Sigmoid colon (tissue), 7 donors: ENCODE data around the gene FSTL4. TPM values are rescaled to one million over a fixed set of nuclear protein-coding genes. Genes with fewer than 3 reads are reported as not detected.
"Not testable (repeated sequence)": the region's sequence is repeated elsewhere in the genome, so short reads cannot be mapped to it uniquely, and the experiment has no call there.

Experiments used
- DNase-seq: peaks from one replicate; pipeline ENCODE4 v3.0.0-alpha.2; 2019
- H3K27ac ChIP-seq, 4 donors: fragments of 200-600 bp; sonication (generic); one replicate each; pipeline ENCODE4 v1.5.1; 2016 to 2019; ENCODE audit warnings: mild to moderate bottlenecking in 1 of 4
- H3K27me3 ChIP-seq, 3 donors: fragments of 200-600 bp; sonication (generic); one replicate each; pipeline ENCODE4 v1.5.1; 2019; ENCODE audit warnings: mild to moderate bottlenecking in 1 of 3
- H3K36me3 ChIP-seq, 4 donors: fragments of 200-600 bp; sonication (generic); one replicate each; pipeline ENCODE4 v1.5.1; 2016 to 2019
- H3K4me1 ChIP-seq, 4 donors: fragments of 200-600 bp; sonication (generic); one replicate each; pipeline ENCODE4 v1.5.1; 2017 to 2019
- H3K4me3 ChIP-seq, 4 donors: fragments of 200-600 bp; sonication (generic); one replicate each; pipeline ENCODE4 v1.5.1; 2017 to 2019; ENCODE audit warnings: mild to moderate bottlenecking in 2 of 4, moderate library complexity in 1 of 4
- H3K9me3 ChIP-seq, 4 donors: fragments of 200-600 bp in 3 of 4; sonication (generic) in 3 of 4; one replicate each; pipeline versions ENCODE4 v1.5.1 to v1.6.1; 2013 to 2019
- EP300 ChIP-seq, 4 donors: sonication (generic); formaldehyde crosslinking; IDR thresholded peaks; one replicate each; pipeline ENCODE4 v1.6.1; 2017; ENCODE audit warnings: antibody characterized with exemption in 4 of 4
- POLR2A ChIP-seq, 2 donors: fragments of 450-650 bp; IDR thresholded peaks; one replicate each; pipeline ENCODE4 v1.6.1; 2016; ENCODE audit warnings: antibody characterized with exemption in 2 of 2, mild to moderate bottlenecking in 2 of 2, moderate library complexity in 2 of 2
- POLR2AphosphoS5 ChIP-seq, 4 donors: sonication (generic); formaldehyde crosslinking; IDR thresholded peaks; one replicate each; pipeline ENCODE4 v1.6.1; 2017; ENCODE audit warnings: antibody characterized with exemption in 4 of 4
- WGBS, 2 donors: extraction: QIAGEN DNeasy Blood & Tissue Kit; methylation state at CpG; one replicate each; pipeline ENCODE4 v1.1.7; 2013; 5-methylcytosine and 5-hydroxymethylcytosine counted together
- intact Hi-C: fragments of 100-400 bp; cut with DNase I; formaldehyde crosslinking; loops from one replicate; pipeline ENCODE4 v1.15.1; 2023
- polyA plus RNA-seq, 3 donors: library from polyadenylated mRNA; stranded (reverse); fragments of 200-250 nt; gene quantifications; one replicate each; pipeline ENCODE4 v1.2.3, GENCODE V29; 2013
- total RNA-seq, 4 donors: library from RNA; depleted of rRNA; stranded (reverse); fragments of >200 nt; gene quantifications; one replicate each; pipeline ENCODE4 v1.1.0, GENCODE V29; 2016
- TF ChIP-seq, protein P1 (sequence below), 4 experiments: fragments of 450-650 bp in 3 of 4; fragments of 200-600 bp in 1 of 4; IDR thresholded peaks; one replicate each; pipeline ENCODE4 v1.5.1; 2016 to 2019; ENCODE audit warnings: antibody characterized with exemption in 4 of 4, mild to moderate bottlenecking in 3 of 4, moderate library complexity in 2 of 4
- donor health status: healthy with polysubstance abuse.
- donor health status: Bipolar disorder and iron deficiency.
- donor health status: healthy.

The FSTL4 gene
- total and polyA plus RNA-seq, 7 donors: 0.23 to 0.45 (median 0.28) TPM; not detected in 4

DNA sequence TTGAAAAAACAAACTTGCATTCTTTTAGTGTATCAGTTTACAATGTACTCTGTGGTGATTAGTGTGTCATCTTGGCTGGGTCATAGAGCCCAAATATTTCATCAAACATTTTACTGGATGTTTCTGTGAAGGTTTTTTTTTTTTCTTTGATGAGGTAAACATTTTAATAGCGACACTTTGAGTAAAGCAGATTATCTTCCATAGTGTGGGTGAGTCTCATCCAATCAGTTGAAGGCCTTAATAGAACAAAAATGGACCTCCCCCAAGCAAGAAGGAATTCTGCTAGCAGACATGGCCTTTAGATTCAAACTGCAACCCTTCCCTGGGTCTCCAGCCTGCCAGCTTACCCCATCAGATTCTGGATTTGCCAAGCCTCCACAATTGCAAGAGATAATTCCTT lies 72.5 kb downstream of the FSTL4 start:
- H3K4me3 ChIP-seq: no peak overlapping the region
- 84 to 89% methylated on average over 1 of the region's 1 CpG for WGBS, 2 donors
- intact Hi-C loops: no loop called here
- H3K27me3 ChIP-seq: no peaks in the 10 kb centered on the region
- no peaks in the 10 kb centered on the region for H3K36me3 ChIP-seq
- no peak overlapping the region for H3K27ac ChIP-seq
- no peaks in the 10 kb centered on the region for H3K9me3 ChIP-seq
- no peaks in the 10 kb centered on the region for H3K4me1 ChIP-seq
- DNase-seq: no peak
- TF ChIP-seq POLR2A (IDR thresholded peaks at IDR 0.05): no peak

DNA sequence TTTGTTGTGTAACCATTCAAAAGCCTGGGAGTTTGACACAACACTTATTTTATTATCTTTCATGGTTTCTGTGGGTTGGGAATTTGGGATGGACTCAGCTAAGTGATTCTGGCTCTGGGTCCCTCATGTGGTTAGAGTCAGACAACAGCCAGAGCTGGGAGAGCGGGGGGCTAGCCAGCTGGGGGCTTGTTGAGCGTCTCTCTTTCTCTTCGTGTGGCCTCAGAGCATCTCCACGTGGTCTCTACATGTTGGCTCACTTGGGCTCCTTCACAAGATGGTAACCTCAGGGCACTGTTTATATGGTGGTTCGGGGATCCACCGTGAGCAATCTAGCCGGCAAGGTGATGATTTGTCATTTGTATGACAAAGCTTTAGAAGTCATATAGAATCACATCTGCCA lies 73.6 kb downstream of the FSTL4 start:
- no peaks in the 10 kb centered on the region for H3K36me3 ChIP-seq
- no peaks in the 10 kb centered on the region for H3K4me1 ChIP-seq
- TF ChIP-seq POLR2AphosphoS5 (IDR thresholded peaks at IDR 0.05): no peak
- TF ChIP-seq POLR2A (IDR thresholded peaks at IDR 0.05): no peak
- TF ChIP-seq EP300 (IDR thresholded peaks at IDR 0.05): no peak
- no peaks in the 10 kb centered on the region for H3K27me3 ChIP-seq
- no peak overlapping the region for H3K27ac ChIP-seq
- DNase-seq: no peak
- H3K4me3 ChIP-seq: no peak overlapping the region
- 75 to 77% methylated on average over 7 of the region's 7 CpGs for WGBS, 2 donors
- no peaks in the 10 kb centered on the region for H3K9me3 ChIP-seq
- intact Hi-C loops: no loop called here

DNA sequence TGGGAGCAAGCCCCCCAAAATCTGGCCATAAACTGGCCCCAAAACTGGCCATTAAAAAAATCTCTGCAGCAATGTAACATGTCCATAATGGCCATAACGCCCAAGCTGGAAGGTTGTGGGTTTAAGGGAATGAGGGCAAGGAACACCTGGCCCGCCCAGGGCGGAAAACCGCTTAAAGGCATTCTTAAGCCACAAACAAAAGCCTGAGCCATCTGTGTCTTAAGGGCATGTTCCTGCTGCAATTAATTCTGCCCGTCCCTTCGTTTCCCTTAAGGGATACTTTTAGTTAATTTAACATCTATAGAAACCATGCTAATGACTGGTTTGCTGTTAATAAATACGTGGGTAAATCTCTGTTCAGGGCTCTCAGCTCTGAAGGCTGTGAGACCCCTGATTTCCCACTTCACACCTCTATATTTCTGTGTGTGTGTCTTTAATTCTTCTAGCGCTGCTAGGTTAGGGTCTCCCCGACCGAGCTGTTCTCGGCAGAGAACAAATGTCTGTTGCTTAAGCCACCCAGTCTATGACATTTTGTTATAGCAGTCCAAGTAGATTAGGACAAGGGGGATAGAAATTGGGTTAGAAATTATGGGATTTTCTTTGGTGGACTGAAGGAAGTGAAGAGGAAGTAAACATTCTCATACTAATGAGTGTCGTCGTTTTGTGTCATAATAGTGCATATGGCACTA lies 77.0 kb downstream of the FSTL4 start:
- H3K4me3 ChIP-seq, H3K27me3 ChIP-seq, H3K36me3 ChIP-seq, H3K9me3 ChIP-seq, intact Hi-C loops, DNase-seq, H3K27ac ChIP-seq: not testable (repeated sequence)
- WGBS, 2 donors: 78% methylated on average over 13 of the region's 13 CpGs
- H3K4me1 ChIP-seq: peaks cover 0 to 11% (median 0%) of the 10 kb centered on the region in 4 donors

DNA sequence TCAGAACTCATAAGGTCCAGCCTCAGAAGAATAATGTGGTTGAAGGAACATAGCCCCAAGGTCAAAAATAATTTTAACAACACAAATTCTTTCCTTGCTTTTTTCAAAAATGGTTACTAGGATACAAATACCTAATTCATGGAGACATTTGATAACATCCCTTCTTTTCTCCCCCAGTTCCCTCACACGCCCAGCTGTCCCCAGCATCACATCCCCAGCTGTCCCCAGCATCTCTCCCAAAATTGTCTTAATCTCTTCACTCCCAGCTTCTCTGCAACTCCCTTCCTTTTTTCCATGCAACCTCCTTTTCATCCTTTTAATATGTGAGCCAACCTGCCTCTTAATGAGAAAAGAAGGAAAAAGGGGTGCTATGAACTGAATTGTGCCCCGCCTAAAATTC lies 77.8 kb downstream of the FSTL4 start:
- no peaks in the 10 kb centered on the region for H3K9me3 ChIP-seq
- WGBS, 2 donors: 89 to 94% methylated on average over 2 of the region's 2 CpGs
- H3K36me3 ChIP-seq: no peaks in the 10 kb centered on the region
- no peak for DNase-seq
- H3K27me3 ChIP-seq: no peaks in the 10 kb centered on the region
- no peak overlapping the region for H3K27ac ChIP-seq
- no peak overlapping the region for H3K4me3 ChIP-seq
- TF ChIP-seq, protein P1, sequence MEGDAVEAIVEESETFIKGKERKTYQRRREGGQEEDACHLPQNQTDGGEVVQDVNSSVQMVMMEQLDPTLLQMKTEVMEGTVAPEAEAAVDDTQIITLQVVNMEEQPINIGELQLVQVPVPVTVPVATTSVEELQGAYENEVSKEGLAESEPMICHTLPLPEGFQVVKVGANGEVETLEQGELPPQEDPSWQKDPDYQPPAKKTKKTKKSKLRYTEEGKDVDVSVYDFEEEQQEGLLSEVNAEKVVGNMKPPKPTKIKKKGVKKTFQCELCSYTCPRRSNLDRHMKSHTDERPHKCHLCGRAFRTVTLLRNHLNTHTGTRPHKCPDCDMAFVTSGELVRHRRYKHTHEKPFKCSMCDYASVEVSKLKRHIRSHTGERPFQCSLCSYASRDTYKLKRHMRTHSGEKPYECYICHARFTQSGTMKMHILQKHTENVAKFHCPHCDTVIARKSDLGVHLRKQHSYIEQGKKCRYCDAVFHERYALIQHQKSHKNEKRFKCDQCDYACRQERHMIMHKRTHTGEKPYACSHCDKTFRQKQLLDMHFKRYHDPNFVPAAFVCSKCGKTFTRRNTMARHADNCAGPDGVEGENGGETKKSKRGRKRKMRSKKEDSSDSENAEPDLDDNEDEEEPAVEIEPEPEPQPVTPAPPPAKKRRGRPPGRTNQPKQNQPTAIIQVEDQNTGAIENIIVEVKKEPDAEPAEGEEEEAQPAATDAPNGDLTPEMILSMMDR (IDR thresholded peaks at IDR 0.05): no peak
- TF ChIP-seq POLR2A (IDR thresholded peaks at IDR 0.05) (no peak), POLR2AphosphoS5 (IDR thresholded peaks at IDR 0.05) (no peak), EP300 (IDR thresholded peaks at IDR 0.05) (no peak)
- H3K4me1 ChIP-seq: peaks cover 0 to 11% (median 0%) of the 10 kb centered on the region in 4 donors
- intact Hi-C loops: no loop called here

DNA sequence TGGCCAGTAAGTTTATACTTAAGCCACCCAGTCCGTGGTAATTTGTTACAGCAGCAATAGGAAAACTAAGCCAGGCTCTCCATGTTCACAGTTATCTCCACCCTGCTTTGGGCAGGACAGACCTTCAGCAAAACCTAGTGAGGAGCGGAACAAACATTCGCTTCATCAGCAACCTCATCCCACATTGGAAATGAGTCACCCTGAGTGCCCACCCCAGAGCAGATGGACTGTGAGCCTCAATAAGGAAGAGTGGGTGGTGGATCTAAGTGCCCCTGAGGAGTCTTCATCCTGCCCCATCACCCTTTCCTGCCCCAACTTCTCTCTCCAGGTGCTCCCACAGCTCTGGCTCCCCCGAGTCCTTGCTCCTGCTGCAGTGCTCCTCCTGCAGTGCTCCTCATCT lies 78.8 kb downstream of the FSTL4 start:
- no peaks in the 10 kb centered on the region for H3K36me3 ChIP-seq
- H3K9me3 ChIP-seq: no peaks in the 10 kb centered on the region
- WGBS, 2 donors: 83 to 89% methylated on average over 4 of the region's 4 CpGs
- no peaks in the 10 kb centered on the region for H3K27me3 ChIP-seq
- peaks cover 0 to 11% (median 0%) of the 10 kb centered on the region in 4 donors for H3K4me1 ChIP-seq
- DNase-seq: no peak
- no peak for TF ChIP-seq POLR2A (IDR thresholded peaks at IDR 0.05)
- TF ChIP-seq POLR2AphosphoS5 (IDR thresholded peaks at IDR 0.05): no peak
- TF ChIP-seq, protein P1 (IDR thresholded peaks at IDR 0.05): no peak
- TF ChIP-seq EP300 (IDR thresholded peaks at IDR 0.05): no peak
- no peak overlapping the region for H3K27ac ChIP-seq
- no peak overlapping the region for H3K4me3 ChIP-seq
- intact Hi-C loops: no loop called here

DNA sequence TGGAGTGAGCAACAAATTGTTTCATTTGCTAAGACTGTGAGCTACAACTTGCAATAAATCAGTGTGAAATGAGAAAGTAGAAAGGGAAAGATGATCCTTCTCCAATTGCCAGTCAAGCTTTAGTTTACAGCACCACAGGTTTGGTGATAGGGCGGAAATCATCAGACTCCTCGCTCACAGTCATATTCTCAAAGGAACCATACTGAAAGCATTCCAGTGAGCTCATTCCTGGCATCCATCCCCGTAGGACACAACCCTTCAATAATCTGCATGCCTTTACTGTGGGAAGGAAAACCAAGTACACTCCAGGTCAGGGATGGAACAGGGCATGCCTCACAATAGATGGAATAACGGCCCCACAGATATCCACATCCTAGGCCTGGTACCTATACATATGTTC lies 80.7 kb downstream of the FSTL4 start:
- Histone ChIP-seq H3K27ac (no peak overlapping the region), H3K36me3 (no peaks in the 10 kb centered on the region), H3K4me3 (no peak overlapping the region), H3K4me1 (peaks cover 0 to 20% (median 4%) of the 10 kb centered on the region in 4 donors), H3K9me3 (no peaks in the 10 kb centered on the region), H3K27me3 (no peaks in the 10 kb centered on the region)
- intact Hi-C loops: no loop called here
- no peak for DNase-seq
- WGBS, 2 donors: 51 to 74% methylated on average over 4 of the region's 4 CpGs
- TF ChIP-seq POLR2A (IDR thresholded peaks at IDR 0.05) (no peak), EP300 (IDR thresholded peaks at IDR 0.05) (no peak), POLR2AphosphoS5 (IDR thresholded peaks at IDR 0.05) (no peak)
- TF ChIP-seq, protein P1 (IDR thresholded peaks at IDR 0.05): no peak
